Prostate gland (tissue), 2 donors: ENCODE data around the gene SPEN.
A peak's percentile ranks its signal among the peaks of the same experiment; 100 is the strongest.

Experiments
- POLR2A ChIP-seq: fragments of 450-650 bp; IDR thresholded peaks from one replicate; pipeline ENCODE4 v1.6.1; 2016; ENCODE audit warnings: antibody characterized with exemption, mild to moderate bottlenecking
- POLR2AphosphoS5 ChIP-seq: sonication (generic); formaldehyde crosslinking; IDR thresholded peaks from one replicate; pipeline ENCODE4 v1.6.1; 2017; ENCODE audit warnings: antibody characterized with exemption
- TF ChIP-seq, protein P1 (sequence below), 4 experiments: fragments of 200-600 bp in 2 of 4; fragments of 450-650 bp in 2 of 4; sonication (generic) in 2 of 4; IDR thresholded peaks; 1 replicate in 3 of 4; 2 replicates in 1 of 4; pipeline ENCODE4 v1.5.1; 2016 to 2019; ENCODE audit warnings: antibody characterized with exemption in 4 of 4, mild to moderate bottlenecking in 2 of 4, moderate library complexity in 2 of 4

DNA sequence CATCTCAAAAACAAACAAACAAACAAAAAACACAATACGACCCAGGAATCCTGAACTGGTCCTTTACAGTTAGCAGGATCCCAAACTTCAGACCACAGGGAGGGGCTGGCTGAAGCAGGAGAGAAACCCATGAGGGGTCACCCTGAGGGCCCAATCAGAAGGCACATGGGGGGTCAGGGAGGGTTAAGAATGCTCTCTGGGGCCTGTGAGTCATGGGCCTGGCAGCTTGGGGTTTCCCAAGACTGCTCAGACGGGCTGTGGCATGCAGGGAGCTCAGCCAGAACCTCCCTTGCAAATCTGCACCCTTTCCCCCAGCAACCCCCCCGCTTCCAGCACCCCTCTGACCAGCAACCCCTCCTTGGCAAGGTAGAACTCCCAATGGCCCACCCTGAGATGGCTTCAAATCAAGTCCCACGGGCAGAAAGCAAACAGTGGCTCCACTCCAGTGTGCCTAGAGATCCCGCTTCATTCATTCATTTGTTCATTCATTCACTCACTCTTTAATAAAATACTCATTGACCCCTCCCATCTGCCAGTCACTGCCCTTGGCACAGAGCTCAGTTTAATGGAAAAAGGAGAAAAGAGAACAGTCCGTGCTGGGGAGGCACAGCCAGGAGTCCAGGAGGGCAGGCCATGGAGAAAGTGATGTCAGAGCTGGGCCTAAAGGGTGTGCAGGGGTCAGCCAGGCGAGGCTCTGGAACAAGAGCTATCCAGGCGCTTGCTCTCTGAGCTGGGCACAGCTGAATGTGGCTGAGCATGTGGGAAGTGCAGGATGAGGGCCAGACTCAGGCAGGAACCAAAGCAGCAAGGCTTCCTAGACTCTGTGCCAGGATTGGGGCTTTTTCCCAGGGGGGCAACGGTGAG, 48.3 kb upstream of the SPEN start:
- TF ChIP-seq, protein P1, sequence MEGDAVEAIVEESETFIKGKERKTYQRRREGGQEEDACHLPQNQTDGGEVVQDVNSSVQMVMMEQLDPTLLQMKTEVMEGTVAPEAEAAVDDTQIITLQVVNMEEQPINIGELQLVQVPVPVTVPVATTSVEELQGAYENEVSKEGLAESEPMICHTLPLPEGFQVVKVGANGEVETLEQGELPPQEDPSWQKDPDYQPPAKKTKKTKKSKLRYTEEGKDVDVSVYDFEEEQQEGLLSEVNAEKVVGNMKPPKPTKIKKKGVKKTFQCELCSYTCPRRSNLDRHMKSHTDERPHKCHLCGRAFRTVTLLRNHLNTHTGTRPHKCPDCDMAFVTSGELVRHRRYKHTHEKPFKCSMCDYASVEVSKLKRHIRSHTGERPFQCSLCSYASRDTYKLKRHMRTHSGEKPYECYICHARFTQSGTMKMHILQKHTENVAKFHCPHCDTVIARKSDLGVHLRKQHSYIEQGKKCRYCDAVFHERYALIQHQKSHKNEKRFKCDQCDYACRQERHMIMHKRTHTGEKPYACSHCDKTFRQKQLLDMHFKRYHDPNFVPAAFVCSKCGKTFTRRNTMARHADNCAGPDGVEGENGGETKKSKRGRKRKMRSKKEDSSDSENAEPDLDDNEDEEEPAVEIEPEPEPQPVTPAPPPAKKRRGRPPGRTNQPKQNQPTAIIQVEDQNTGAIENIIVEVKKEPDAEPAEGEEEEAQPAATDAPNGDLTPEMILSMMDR (IDR thresholded peaks at IDR 0.05): no peak
- no peak for TF ChIP-seq POLR2A
- TF ChIP-seq POLR2AphosphoS5: peak; percentile 15
